OCI-LY7 (cell line): ENCODE data around the gene GSG1. TPM values are rescaled to one million over a fixed set of nuclear protein-coding genes. Genes with fewer than 3 reads are reported as not detected.

Source experiments
- BruUV-seq: library from RNA; stranded (reverse); fragments of 400-500 nt; replicated peaks from 2 replicates; lab custom pipeline; 2021; lab: Mats Ljungman, UMichigan
- CTCF ChIA-PET: fragments of 300-600 bp; sonication (Branson Sonifier 250); formaldehyde crosslinking; loops from one replicate; lab custom pipeline; 2022; ENCODE audit warnings: antibody characterized with exemption; ENCODE audit not compliant: unreplicated experiment; lab: Charles Lee
- POLR2A ChIA-PET: fragments of 300-600 bp; sonication (Branson Sonifier 250); formaldehyde crosslinking; loops from one replicate; lab custom pipeline; 2022; ENCODE audit warnings: antibody characterized with exemption; lab: Charles Lee
- DNase-seq: peaks from one replicate; pipeline ENCODE4 v3.0.0-alpha.2; 2015; ENCODE audit warnings: low spot score
- H2AFZ ChIP-seq: fragments of 200-600 bp; sonication (generic), shearing (Covaris generic); 2 replicates; pipeline ENCODE4 v1.6.1; 2014; ENCODE audit warnings: mild to moderate bottlenecking, antibody characterized with exemption, low read length, moderate library complexity
- H3K27ac ChIP-seq: fragments of 200-600 bp; sonication (generic); 2 replicates; pipeline ENCODE4 v1.5.1; 2014; ENCODE audit warnings: mixed run types, low read depth, mild to moderate bottlenecking, moderate library complexity, low read length, inconsistent platforms; ENCODE audit not compliant: poor library complexity, severe bottlenecking
- H3K36me3 ChIP-seq: fragments of 200-600 bp; sonication (generic); 2 replicates; pipeline ENCODE4 v1.6.1; 2014; ENCODE audit warnings: mild to moderate bottlenecking, antibody characterized with exemption, low read length, moderate library complexity, mixed read lengths; ENCODE audit not compliant: insufficient read depth
- H3K4me1 ChIP-seq: fragments of 200-600 bp; sonication (generic); 2 replicates; pipeline ENCODE4 v1.5.1; 2014; ENCODE audit warnings: mild to moderate bottlenecking, low read length; ENCODE audit not compliant: insufficient read depth, poor library complexity, severe bottlenecking
- H3K4me2 ChIP-seq: fragments of 200-600 bp; sonication (generic); 2 replicates; pipeline ENCODE4 v1.6.1; 2014; ENCODE audit warnings: mild to moderate bottlenecking, low read length
- H3K4me3 ChIP-seq: fragments of 200-600 bp; sonication (generic); 2 replicates; pipeline ENCODE4 v1.5.1; 2014; ENCODE audit warnings: mild to moderate bottlenecking, low read depth, low read length; ENCODE audit not compliant: poor library complexity, severe bottlenecking
- H3K79me2 ChIP-seq: fragments of 200-600 bp; sonication (generic); 2 replicates; pipeline ENCODE4 v1.6.1; 2016; ENCODE audit warnings: low read depth, mild to moderate bottlenecking, low read length, moderate library complexity, mixed read lengths; ENCODE audit not compliant: insufficient read depth
- H3K9me2 ChIP-seq: fragments of 200-600 bp; sonication (generic); 2 replicates; pipeline ENCODE4 v1.6.1; 2016; ENCODE audit warnings: mild to moderate bottlenecking, low read length, mixed read lengths; ENCODE audit not compliant: insufficient read depth
- H3K9me3 ChIP-seq: fragments of 200-600 bp; sonication (generic); 2 replicates; pipeline ENCODE4 v1.6.1; 2014; ENCODE audit warnings: mild to moderate bottlenecking, mixed run types, low read length, mixed read lengths
- H4K20me1 ChIP-seq: fragments of 200-600 bp; sonication (generic); 2 replicates; pipeline ENCODE4 v1.6.1; 2014; ENCODE audit warnings: mild to moderate bottlenecking, antibody characterized with exemption, low read length, moderate library complexity, mixed read lengths; ENCODE audit not compliant: insufficient read depth
- EZH2phosphoT487 ChIP-seq: fragments of 200-600 bp; sonication (generic); IDR thresholded peaks from 2 replicates; pipeline ENCODE4 v1.6.1; 2018; ENCODE audit warnings: low read depth, borderline replicate concordance, mild to moderate bottlenecking, mixed run types, antibody characterized with exemption, low read length, moderate library complexity, mixed read lengths
- intact Hi-C: fragments of 100-400 bp; cut with micrococcal nuclease; formaldehyde crosslinking; loops from one replicate; pipeline ENCODE4 v1.10.0; 2022; ENCODE audit not compliant: unreplicated experiment
- total RNA-seq, 2 experiments: library from RNA; depleted of rRNA in 1 of 2; stranded (reverse); fragments of >200 nt in 1 of 2; shearing (Covaris generic) in 1 of 2; gene quantifications; 2 replicates each; pipeline ENCODE4 v1.2.3, GENCODE V29; 2014 to 2022
- TF ChIP-seq, protein P1 (sequence below): fragments of 200-600 bp; sonication (generic); conservative IDR thresholded peaks from 2 replicates; pipeline ENCODE4 v1.5.1; 2014; ENCODE audit warnings: mild to moderate bottlenecking, antibody characterized with exemption, low read length, moderate library complexity, mixed read lengths

The GSG1 gene
- total RNA-seq, 2 experiments from 2014 or later, result not detected

- Histone ChIP-seq H2AFZ (no peak overlapping the region), H3K36me3 (no peaks in the 10 kb centered on the region), H3K4me2 (no peak overlapping the region), H3K9me2 (no peaks in the 10 kb centered on the region), H3K27ac (no peak overlapping the region), H3K4me3 (no peak overlapping the region), H3K4me1 (no peaks in the 10 kb centered on the region), H3K9me3 (no peaks in the 10 kb centered on the region), H4K20me1 (no peaks in the 10 kb centered on the region), H3K79me2 (no peaks in the 10 kb centered on the region)
- BruUV-seq, result no TSS peak
- intact Hi-C loops, result no loop called here
- no peak for DNase-seq
- ChIA-PET POLR2A (no interaction called here), CTCF (no interaction called here)
- TF ChIP-seq, protein P1, sequence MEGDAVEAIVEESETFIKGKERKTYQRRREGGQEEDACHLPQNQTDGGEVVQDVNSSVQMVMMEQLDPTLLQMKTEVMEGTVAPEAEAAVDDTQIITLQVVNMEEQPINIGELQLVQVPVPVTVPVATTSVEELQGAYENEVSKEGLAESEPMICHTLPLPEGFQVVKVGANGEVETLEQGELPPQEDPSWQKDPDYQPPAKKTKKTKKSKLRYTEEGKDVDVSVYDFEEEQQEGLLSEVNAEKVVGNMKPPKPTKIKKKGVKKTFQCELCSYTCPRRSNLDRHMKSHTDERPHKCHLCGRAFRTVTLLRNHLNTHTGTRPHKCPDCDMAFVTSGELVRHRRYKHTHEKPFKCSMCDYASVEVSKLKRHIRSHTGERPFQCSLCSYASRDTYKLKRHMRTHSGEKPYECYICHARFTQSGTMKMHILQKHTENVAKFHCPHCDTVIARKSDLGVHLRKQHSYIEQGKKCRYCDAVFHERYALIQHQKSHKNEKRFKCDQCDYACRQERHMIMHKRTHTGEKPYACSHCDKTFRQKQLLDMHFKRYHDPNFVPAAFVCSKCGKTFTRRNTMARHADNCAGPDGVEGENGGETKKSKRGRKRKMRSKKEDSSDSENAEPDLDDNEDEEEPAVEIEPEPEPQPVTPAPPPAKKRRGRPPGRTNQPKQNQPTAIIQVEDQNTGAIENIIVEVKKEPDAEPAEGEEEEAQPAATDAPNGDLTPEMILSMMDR, result no peak
- no peak for TF ChIP-seq EZH2phosphoT487
Observed at GRCh38 chr12:13135371-13136178, 32.1 kb upstream of the GSG1 start.

GRCh38 chr12:13133886-13134285, 30.4 kb upstream of the GSG1 start:
- intact Hi-C loops, result no loop called here
- Histone ChIP-seq H3K4me2 (no peak overlapping the region), H3K9me2 (no peaks in the 10 kb centered on the region), H3K4me1 (no peaks in the 10 kb centered on the region), H4K20me1 (no peaks in the 10 kb centered on the region), H3K4me3 (no peak overlapping the region), H2AFZ (no peak overlapping the region), H3K36me3 (no peaks in the 10 kb centered on the region), H3K9me3 (no peaks in the 10 kb centered on the region), H3K79me2 (no peaks in the 10 kb centered on the region), H3K27ac (no peak overlapping the region)
- ChIA-PET CTCF (no interaction called here), POLR2A (no interaction called here)
- no peak for DNase-seq
- no peak for TF ChIP-seq EZH2phosphoT487
- TF ChIP-seq, protein P1, result no peak
- no TSS peak for BruUV-seq

- no TSS peak for BruUV-seq
- no peaks in the 10 kb centered on the region for H3K36me3 ChIP-seq
- no peak overlapping the region for H3K4me2 ChIP-seq
- no peak for TF ChIP-seq EZH2phosphoT487
- TF ChIP-seq, protein P1, result no peak
- no peaks in the 10 kb centered on the region for H3K79me2 ChIP-seq
- H3K4me1 ChIP-seq, result no peaks in the 10 kb centered on the region
- intact Hi-C loops, result no loop called here
- H4K20me1 ChIP-seq, result no peaks in the 10 kb centered on the region
- POLR2A ChIA-PET, result no interaction called here
- H3K9me2 ChIP-seq, result no peaks in the 10 kb centered on the region
- no peak overlapping the region for H2AFZ ChIP-seq
- CTCF ChIA-PET, result no interaction called here
- no peak overlapping the region for H3K27ac ChIP-seq
- DNase-seq, result no peak
- no peaks in the 10 kb centered on the region for H3K9me3 ChIP-seq
- H3K4me3 ChIP-seq, result no peak overlapping the region
Observed at GRCh38 chr12:13130981-13131380, 27.5 kb upstream of the GSG1 start.
